Subcutaneous preadipocyte (primary cell): ENCODE measurements around the gene BRICD5. TPM values are rescaled to one million over a fixed set of nuclear protein-coding genes. Genes with fewer than 3 reads are reported as not detected.

Source experiments
- total RNA-seq: library from RNA; depleted of rRNA; stranded (reverse); fragments of >200 nt; gene quantifications from 2 replicates; pipeline ENCODE4 v1.2.3, GENCODE V29; 2012

BRICD5 gene
- 0.37 and 1.6 TPM in 2 replicates for total RNA-seq

DNA sequence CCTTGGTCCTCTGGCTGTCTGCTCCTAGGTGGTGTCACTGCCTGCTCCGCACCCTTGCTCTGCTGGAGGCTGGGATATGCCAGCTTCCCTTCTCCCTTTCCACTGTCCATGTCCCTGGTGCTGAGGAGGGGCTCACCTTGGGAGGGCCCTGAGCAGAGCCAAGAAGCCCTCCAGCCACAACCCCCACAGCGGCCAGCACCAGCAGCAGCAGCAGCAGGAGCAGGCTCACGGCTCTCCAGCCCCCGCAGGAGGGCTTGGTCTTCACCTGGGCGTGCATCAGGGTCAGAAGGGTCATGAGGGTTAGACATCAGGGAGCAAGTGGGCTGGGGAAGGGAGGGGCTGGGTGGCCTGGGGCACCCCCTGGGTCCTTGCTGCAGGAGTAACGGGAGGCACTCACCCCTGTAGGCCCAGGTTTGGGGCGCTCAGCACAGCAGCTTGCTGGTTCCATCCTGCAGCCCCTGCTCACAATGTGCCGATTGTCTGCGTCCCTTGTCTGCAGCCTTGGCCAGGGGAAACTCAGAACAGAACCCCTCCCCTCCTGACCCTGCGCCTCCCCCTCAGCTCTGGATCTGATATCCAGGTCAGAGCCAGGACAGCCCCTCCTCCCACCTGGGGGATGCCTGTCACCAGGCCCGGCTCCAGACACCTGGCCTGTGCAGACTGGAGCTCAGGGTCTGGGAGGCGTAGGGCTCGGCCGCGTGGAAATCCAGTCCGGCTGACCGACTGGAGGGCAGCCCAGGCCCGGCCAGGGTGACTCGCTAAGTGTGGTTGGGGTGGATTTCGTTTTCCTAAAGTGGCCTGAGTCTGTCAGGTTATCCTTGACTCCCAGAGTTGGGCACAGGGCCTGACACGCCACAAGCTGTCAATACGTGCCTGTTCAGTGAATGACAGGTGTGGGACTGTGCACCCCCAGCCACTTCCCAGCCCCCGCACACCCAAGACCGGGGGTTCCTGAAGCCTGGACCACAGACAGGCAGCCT lies at the start of gene BRICD5:
Gene BRICD5 (minus strand): TSS at position 478 of the 980 bp plus-strand sequence. CDS start 30 bp downstream, at position 448.

GRCh38 chr16:2251296-2252111 lies 40.8 kb upstream of the BRICD5 start, which contains the start of gene ECI1:
Gene ECI1 (minus strand): TSS chr16:2251587. CDS start chr16:2251566, 21 bp downstream.

GRCh38 chr16:2236337-2237101 lies 25.9 kb upstream of the BRICD5 start, which contains the start of gene DNASE1L2:
Gene DNASE1L2 (plus strand): TSS chr16:2236444. CDS start chr16:2236817, 373 bp downstream.

GRCh38 chr16:2223221-2223941 lies 12.7 kb upstream of the BRICD5 start, which contains the start of gene E4F1:
Gene E4F1 (plus strand): TSS chr16:2223591. CDS start chr16:2223614, 23 bp downstream.

GRCh38 chr16:2214719-2214968 lies 4.0 kb upstream of the BRICD5 start, which contains the start of gene PGP:
Gene PGP (minus strand): TSS chr16:2214840. CDS start chr16:2214777, 63 bp downstream.

GRCh38 chr16:2205104-2205966 lies 5.3 kb downstream of the BRICD5 start, which contains the start of gene MLST8:
Gene MLST8 (plus strand): TSS chr16:2205454. CDS start chr16:2206086, 632 bp downstream.

DNA sequence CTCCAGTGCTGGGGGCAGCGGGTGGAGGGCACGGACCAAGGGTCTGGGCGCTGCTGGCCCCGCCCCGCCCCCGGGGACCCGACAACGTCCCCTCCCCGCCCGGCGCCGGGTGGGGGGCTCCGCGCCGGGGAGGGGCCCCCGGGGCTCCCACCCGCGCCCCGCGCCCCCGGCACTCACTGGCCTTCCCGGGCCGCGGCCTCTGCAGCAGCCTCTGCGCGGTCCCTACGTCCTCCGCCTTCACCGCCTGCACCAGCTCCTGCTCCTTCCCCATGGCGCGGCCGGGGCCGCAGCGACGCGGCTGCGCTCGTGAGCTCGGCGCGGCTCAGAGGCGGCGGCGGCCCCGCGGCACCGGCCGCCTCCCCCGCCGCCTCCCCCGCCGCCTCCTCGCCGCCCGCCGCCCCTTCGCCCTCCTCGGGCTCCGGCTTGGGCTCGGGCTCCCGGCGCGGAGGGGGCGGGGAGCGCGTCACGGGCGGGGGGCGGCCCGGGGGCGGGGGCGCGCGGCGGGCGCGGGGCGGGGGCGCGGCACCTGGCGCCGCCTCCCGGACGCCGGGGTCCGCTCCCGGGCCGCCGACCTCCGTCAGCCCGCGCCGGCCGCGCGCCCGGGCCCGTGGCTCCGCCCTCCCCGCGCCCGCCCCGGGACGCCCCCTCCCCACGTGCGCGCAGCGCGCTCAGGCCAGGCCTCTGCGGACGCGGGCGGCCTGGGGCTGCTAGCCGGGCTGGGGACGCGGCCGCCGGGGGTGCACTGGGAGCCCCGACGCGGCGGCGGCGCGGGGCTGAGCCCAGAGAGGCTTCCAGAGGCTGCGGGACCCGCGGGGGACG lies 14.3 kb downstream of the BRICD5 start, which contains the start of gene CASKIN1:
Gene CASKIN1 (minus strand): TSS at position 444 of the 819 bp plus-strand sequence. CDS start 173 bp downstream, at position 271.

Other genes starting within 250 kb of the BRICD5 start
- 1,799 and 3,882 TPM in 2 replicates for gene RPS2, start 246.0 kb downstream of the BRICD5 start, total RNA-seq
- gene RNF151, start 244.0 kb downstream of the BRICD5 start, total RNA-seq: not detected in 2 replicates
- gene TBL3, start 238.8 kb downstream of the BRICD5 start, total RNA-seq: 49.2 and 51.6 TPM in 2 replicates
- gene NOXO1, start 229.4 kb downstream of the BRICD5 start, total RNA-seq: 0.39 TPM in 1 of 2 replicates, not detected in the other
- 9.9 and 13.1 TPM in 2 replicates for gene GFER, start 226.7 kb downstream of the BRICD5 start, total RNA-seq
- gene SYNGR3, start 220.9 kb downstream of the BRICD5 start, total RNA-seq: 0.73 and 1.4 TPM in 2 replicates
- gene ZNF598, start 201.0 kb downstream of the BRICD5 start, total RNA-seq: 26.8 and 35.0 TPM in 2 replicates
- gene NPW, start 191.1 kb downstream of the BRICD5 start, total RNA-seq: 1.5 TPM in 1 of 2 replicates, not detected in the other
- gene NHERF2, start 184.0 kb downstream of the BRICD5 start, total RNA-seq: 4.8 and 5.1 TPM in 2 replicates
- 19.7 and 31.6 TPM in 2 replicates for gene NTHL1, start 163.0 kb downstream of the BRICD5 start, total RNA-seq
- 56.2 and 62.2 TPM in 2 replicates for gene TSC2, start 162.9 kb downstream of the BRICD5 start, total RNA-seq
- 95.8 and 107 TPM in 2 replicates for gene PKD1, start 75.0 kb downstream of the BRICD5 start, total RNA-seq
- gene RAB26, start 62.2 kb downstream of the BRICD5 start, total RNA-seq: under 0.01 and 0.20 TPM in 2 replicates
- 61.0 and 70.0 TPM in 2 replicates for gene TRAF7, start 55.1 kb downstream of the BRICD5 start, total RNA-seq
- under 0.01 and 0.73 TPM in 2 replicates for gene CASKIN1, start 14.3 kb downstream of the BRICD5 start, total RNA-seq
- gene MLST8, start 5.4 kb downstream of the BRICD5 start, total RNA-seq: 26.0 and 36.7 TPM in 2 replicates
- 17.3 and 23.5 TPM in 2 replicates for gene PGP, start 4.0 kb upstream of the BRICD5 start, total RNA-seq
- gene E4F1, start 12.7 kb upstream of the BRICD5 start, total RNA-seq: 30.1 and 34.4 TPM in 2 replicates
- under 0.01 and 1.2 TPM in 2 replicates for gene DNASE1L2, start 25.6 kb upstream of the BRICD5 start, total RNA-seq
- gene ECI1, start 40.7 kb upstream of the BRICD5 start, total RNA-seq: 29.9 and 30.5 TPM in 2 replicates
- 81.6 and 118 TPM in 2 replicates for gene RNPS1, start 57.3 kb upstream of the BRICD5 start, total RNA-seq
- 0.39 and 0.73 TPM in 2 replicates for gene ABCA3, start 129.9 kb upstream of the BRICD5 start, total RNA-seq
- gene CCNF, start 218.6 kb upstream of the BRICD5 start, total RNA-seq: 27.2 and 40.3 TPM in 2 replicates
- gene TEDC2, start 249.2 kb upstream of the BRICD5 start, total RNA-seq: 6.2 and 12.1 TPM in 2 replicates